Measurements from ENCODE around the gene FOXA1.

FOXA1 gene

GRCh38 chr14:37602605-37603453 lies 7.8 kb upstream of the FOXA1 start:
- no peak for DNase-seq (ENCODE audit: low read depth in 2 of 2)

- no peak for DNase-seq (ENCODE audit: low read depth in 2 of 2)
These were observed 6.8 kb upstream of the FOXA1 start for GRCh38 chr14:37601865-37602264.

- DNase-seq (ENCODE audit: low read depth in 2 of 2), result no peak
These were observed 6.1 kb upstream of the FOXA1 start for GRCh38 chr14:37600880-37601741.

- no peak for DNase-seq (ENCODE audit: low read depth in 2 of 2)
These were observed 4.7 kb upstream of the FOXA1 start for GRCh38 chr14:37599507-37600368.

GRCh38 chr14:37598747-37599506 lies 3.9 kb upstream of the FOXA1 start:
- no peak for DNase-seq (ENCODE audit: low read depth in 2 of 2)

- DNase-seq (ENCODE audit: low read depth in 2 of 2), result no peak
These were observed 3.1 kb upstream of the FOXA1 start for GRCh38 chr14:37597914-37598746.

GRCh38 chr14:37597538-37597913 lies 2.5 kb upstream of the FOXA1 start:
- DNase-seq (ENCODE audit: low read depth in 2 of 2), result no peak

- DNase-seq (ENCODE audit: low read depth in 2 of 2), result no peak
These were observed 1.9 kb upstream of the FOXA1 start for GRCh38 chr14:37596790-37597472.

GRCh38 chr14:37595809-37596621 lies 966 bp upstream of the FOXA1 start:
- peak; percentile 22 to 60 for DNase-seq (ENCODE audit: low read depth in 2 of 2)

- peak in 1 of 2 donors; percentile 20 for DNase-seq (ENCODE audit: low read depth in 2 of 2)
These were observed 645 bp downstream of the FOXA1 start for GRCh38 chr14:37594238-37594970.

- DNase-seq (ENCODE audit: low read depth in 2 of 2), result no peak
These were observed 1.4 kb downstream of the FOXA1 start for GRCh38 chr14:37593511-37594237.

GRCh38 chr14:37592482-37593408 lies 2.3 kb downstream of the FOXA1 start:
- DNase-seq (ENCODE audit: low read depth in 2 of 2), result no peak

- DNase-seq (ENCODE audit: low read depth in 2 of 2), result no peak
These were observed 3.0 kb downstream of the FOXA1 start for GRCh38 chr14:37591941-37592481.

- DNase-seq (ENCODE audit: low read depth in 2 of 2), result no peak
These were observed 3.6 kb downstream of the FOXA1 start for GRCh38 chr14:37591311-37591940.

GRCh38 chr14:37590428-37591139 lies 4.5 kb downstream of the FOXA1 start:
- DNase-seq (ENCODE audit: low read depth in 2 of 2), result no peak

All from stimulated activated CD4-positive, alpha-beta T cell treated with anti-CD3 and anti-CD28 coated beads, Interleukin-1b, Interleukin-23, amount 100 ng/mL, for 4 hours (primary cell).